HL-60 (cell line): ENCODE data around the gene CPLANE1.

Experiments used
- CTCF ChIP-seq: IDR thresholded peaks from one replicate; pipeline ENCODE4 v1.5.1; 2011; ENCODE audit warnings: low read length, control low read depth, inconsistent platforms; ENCODE audit not compliant: insufficient read depth
- POLR2AphosphoS5 ChIP-seq: IDR thresholded peaks from 2 replicates; pipeline ENCODE4 v1.6.1; 2012; ENCODE audit warnings: low read depth

GRCh38 chr5:37172957-37173356, 76.2 kb downstream of the CPLANE1 start:
- TF ChIP-seq CTCF (no peak), POLR2AphosphoS5 (no peak)
